ENCODE data around the gene TCEANC2.

Gene TCEANC2

DNA sequence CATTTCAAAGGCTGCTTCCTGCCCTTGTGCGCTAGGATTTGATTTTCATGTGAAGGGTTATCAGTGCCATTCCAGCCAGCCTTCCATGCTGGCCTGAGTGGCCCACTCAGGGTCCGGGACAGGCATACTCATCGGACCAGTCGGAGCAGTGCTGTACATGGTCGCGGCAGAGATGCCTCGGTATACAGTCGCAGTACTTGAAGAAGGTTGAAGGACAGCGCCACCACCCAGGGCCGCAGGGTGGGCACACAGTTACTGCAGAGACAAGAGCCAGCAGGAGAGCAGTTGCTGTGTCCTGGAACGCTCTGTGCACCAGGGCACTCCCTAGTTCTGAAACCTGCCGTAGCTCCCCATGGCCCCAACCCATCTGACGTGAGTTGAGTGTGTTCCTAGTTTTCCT, 44.5 kb upstream of the TCEANC2 start:
- TF ChIP-seq, protein P1, sequence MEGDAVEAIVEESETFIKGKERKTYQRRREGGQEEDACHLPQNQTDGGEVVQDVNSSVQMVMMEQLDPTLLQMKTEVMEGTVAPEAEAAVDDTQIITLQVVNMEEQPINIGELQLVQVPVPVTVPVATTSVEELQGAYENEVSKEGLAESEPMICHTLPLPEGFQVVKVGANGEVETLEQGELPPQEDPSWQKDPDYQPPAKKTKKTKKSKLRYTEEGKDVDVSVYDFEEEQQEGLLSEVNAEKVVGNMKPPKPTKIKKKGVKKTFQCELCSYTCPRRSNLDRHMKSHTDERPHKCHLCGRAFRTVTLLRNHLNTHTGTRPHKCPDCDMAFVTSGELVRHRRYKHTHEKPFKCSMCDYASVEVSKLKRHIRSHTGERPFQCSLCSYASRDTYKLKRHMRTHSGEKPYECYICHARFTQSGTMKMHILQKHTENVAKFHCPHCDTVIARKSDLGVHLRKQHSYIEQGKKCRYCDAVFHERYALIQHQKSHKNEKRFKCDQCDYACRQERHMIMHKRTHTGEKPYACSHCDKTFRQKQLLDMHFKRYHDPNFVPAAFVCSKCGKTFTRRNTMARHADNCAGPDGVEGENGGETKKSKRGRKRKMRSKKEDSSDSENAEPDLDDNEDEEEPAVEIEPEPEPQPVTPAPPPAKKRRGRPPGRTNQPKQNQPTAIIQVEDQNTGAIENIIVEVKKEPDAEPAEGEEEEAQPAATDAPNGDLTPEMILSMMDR (IDR thresholded peaks at IDR 0.05): no peak
- H3K4me2 ChIP-seq (ENCODE audit: low read length): no peak overlapping the region
- no peak overlapping the region for H3K4me3 ChIP-seq (ENCODE audit: low read depth, low read length)
- no peaks in the 10 kb centered on the region for H3K4me1 ChIP-seq
- H3K79me2 ChIP-seq: no peaks in the 10 kb centered on the region
- H3K27ac ChIP-seq: no peak overlapping the region
- H3K36me3 ChIP-seq (ENCODE audit: control insufficient read depth, insufficient read depth, low read length): no peaks in the 10 kb centered on the region
- H3K9ac ChIP-seq: no peak overlapping the region
- no peak overlapping the region for H2AFZ ChIP-seq
- H3K9me3 ChIP-seq (ENCODE audit: control insufficient read depth, low read length): no peaks in the 10 kb centered on the region
- no peaks in the 10 kb centered on the region for H3K27me3 ChIP-seq (ENCODE audit: control insufficient read depth, insufficient read depth, low read length)

DNA sequence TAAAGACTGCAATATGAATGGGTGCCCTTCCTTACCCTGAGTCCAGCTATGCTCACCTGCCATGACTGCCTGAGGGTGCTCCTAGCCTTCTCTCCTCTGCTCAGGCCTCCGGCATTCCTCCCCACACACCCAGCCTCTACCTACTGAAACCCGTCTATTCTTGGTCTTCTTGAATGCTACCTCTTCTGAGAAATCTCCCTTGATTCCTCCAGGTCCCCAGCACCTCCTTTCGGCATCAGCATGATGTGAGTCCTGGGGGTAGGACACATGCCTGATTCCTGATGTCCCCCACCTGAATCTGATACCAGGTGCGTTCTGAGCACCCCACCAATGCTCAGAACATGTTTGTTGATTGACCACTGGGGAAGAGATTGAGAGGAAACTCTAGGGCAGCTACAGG, 44.0 kb upstream of the TCEANC2 start:
- no peaks in the 10 kb centered on the region for H3K9me3 ChIP-seq (ENCODE audit: control insufficient read depth, low read length)
- no peak overlapping the region for H3K4me2 ChIP-seq (ENCODE audit: low read length)
- H3K27me3 ChIP-seq (ENCODE audit: control insufficient read depth, insufficient read depth, low read length): no peaks in the 10 kb centered on the region
- TF ChIP-seq, protein P1 (IDR thresholded peaks at IDR 0.05): no peak
- no peak overlapping the region for H3K27ac ChIP-seq
- H2AFZ ChIP-seq: no peak overlapping the region
- no peaks in the 10 kb centered on the region for H3K79me2 ChIP-seq
- H3K36me3 ChIP-seq (ENCODE audit: control insufficient read depth, insufficient read depth, low read length): no peaks in the 10 kb centered on the region
- H3K4me3 ChIP-seq (ENCODE audit: low read depth, low read length): no peak overlapping the region
- no peak overlapping the region for H3K9ac ChIP-seq
- no peaks in the 10 kb centered on the region for H3K4me1 ChIP-seq

DNA sequence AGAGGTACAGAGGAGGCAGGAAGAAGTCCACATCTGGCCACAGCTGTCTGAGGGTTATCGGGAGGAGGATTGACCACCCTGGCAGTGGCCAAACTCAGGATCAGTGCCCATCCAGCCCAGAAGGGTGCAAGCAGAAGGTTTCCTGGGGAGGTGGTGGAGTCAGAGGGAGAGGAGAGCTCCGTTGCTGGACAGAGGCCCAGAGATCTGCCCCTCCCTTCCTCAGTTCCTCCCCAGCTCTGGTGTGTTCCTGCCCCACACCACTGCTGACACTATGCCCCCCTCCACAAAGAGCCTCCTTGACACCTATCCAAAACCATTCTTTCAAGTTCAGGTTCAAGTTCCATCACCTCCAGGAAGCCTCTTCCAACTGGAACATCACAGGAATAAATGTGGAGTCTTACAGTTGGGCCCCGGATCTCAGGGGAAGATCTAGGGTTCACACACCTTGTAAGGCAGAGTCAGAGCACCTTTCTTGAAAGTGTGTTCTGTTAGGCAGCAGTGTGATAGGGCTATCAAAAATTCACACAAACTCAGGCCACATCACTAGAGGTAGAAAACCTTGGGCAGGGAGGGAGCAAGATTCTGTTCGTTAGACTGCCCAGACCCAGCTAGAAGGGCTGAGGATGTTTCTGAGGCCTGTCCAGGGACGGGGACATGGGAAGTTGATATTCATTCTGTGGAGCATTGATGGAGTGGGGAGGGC, 42.8 kb upstream of the TCEANC2 start:
- no peaks in the 10 kb centered on the region for H3K36me3 ChIP-seq (ENCODE audit: control insufficient read depth, insufficient read depth, low read length)
- H3K9ac ChIP-seq: no peak overlapping the region
- H3K9me3 ChIP-seq (ENCODE audit: control insufficient read depth, low read length): no peaks in the 10 kb centered on the region
- no peaks in the 10 kb centered on the region for H3K27me3 ChIP-seq (ENCODE audit: control insufficient read depth, insufficient read depth, low read length)
- H3K4me2 ChIP-seq (ENCODE audit: low read length): no peak overlapping the region
- TF ChIP-seq, protein P1 (IDR thresholded peaks at IDR 0.05): no peak
- H3K4me1 ChIP-seq: no peaks in the 10 kb centered on the region
- H2AFZ ChIP-seq: no peak overlapping the region
- H3K4me3 ChIP-seq (ENCODE audit: low read depth, low read length): no peak overlapping the region
- H3K79me2 ChIP-seq: no peaks in the 10 kb centered on the region
- H3K27ac ChIP-seq: no peak overlapping the region

DNA sequence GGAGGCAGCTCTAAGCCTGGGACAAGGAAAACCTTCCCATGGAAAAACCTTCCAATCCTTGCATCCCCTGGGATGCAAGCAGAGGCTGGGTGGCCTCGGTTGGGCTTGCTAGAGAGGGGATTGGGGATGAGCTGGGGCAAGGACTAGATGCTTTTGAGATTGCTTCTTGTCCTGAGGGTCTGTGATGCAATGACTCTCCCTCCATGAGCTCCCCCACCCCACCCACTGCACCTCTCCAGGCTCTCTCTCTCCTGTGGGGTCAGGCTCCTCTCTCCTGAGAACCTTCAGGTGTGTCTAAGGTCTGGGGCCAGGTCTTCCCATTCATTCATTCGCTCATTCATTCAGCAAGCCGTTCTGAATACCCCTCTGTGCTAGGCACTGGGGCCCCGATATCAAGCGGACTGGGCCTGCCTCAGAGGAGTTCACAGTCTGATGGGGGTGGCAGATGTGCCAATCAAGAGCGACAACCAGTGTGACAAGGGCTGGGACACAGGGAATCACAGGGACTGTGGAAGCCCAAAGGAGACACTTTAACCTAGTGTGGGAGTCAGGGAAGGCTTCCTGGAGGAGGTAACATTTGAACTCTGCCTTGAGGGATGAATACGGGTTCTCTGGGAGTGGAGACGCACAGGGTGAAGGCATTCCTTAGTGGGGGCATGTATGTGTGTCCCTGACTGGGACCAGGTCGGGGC, 41.9 kb upstream of the TCEANC2 start:
- Histone ChIP-seq H3K27ac (no peak overlapping the region), H3K9ac (no peak overlapping the region), H3K79me2 (no peaks in the 10 kb centered on the region), H2AFZ (no peak overlapping the region), H3K9me3 (ENCODE audit: control insufficient read depth, low read length) (no peaks in the 10 kb centered on the region), H3K36me3 (ENCODE audit: control insufficient read depth, insufficient read depth, low read length) (no peaks in the 10 kb centered on the region), H3K4me2 (ENCODE audit: low read length) (no peak overlapping the region), H3K4me3 (ENCODE audit: low read depth, low read length) (no peak overlapping the region), H3K27me3 (ENCODE audit: control insufficient read depth, insufficient read depth, low read length) (no peaks in the 10 kb centered on the region), H3K4me1 (no peaks in the 10 kb centered on the region)
- TF ChIP-seq, protein P1 (IDR thresholded peaks at IDR 0.05): no peak

DNA sequence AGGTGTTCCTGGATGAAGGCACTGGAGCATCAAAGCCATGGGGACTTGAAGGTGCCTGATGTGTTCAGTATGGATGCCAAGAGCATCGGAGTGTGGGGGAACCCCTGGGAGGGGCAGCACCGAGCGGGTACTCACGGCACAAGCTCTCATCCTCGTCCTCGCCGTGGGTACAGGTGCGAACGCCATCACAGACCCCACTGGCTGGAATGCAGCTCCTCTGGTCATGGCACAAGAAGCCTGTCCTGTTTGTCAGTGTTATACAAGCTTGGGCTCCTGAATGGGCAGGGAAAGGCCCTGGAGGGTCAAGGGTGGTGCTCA, 41.4 kb upstream of the TCEANC2 start:
- H3K4me2 ChIP-seq (ENCODE audit: low read length): no peak overlapping the region
- no peak overlapping the region for H3K9ac ChIP-seq
- H3K79me2 ChIP-seq: no peaks in the 10 kb centered on the region
- H2AFZ ChIP-seq: no peak overlapping the region
- H3K4me1 ChIP-seq: no peaks in the 10 kb centered on the region
- H3K9me3 ChIP-seq (ENCODE audit: control insufficient read depth, low read length): no peaks in the 10 kb centered on the region
- no peak overlapping the region for H3K4me3 ChIP-seq (ENCODE audit: low read depth, low read length)
- H3K27ac ChIP-seq: no peak overlapping the region
- H3K27me3 ChIP-seq (ENCODE audit: control insufficient read depth, insufficient read depth, low read length): no peaks in the 10 kb centered on the region
- H3K36me3 ChIP-seq (ENCODE audit: control insufficient read depth, insufficient read depth, low read length): no peaks in the 10 kb centered on the region
- TF ChIP-seq, protein P1 (IDR thresholded peaks at IDR 0.05): no peak
